Ishikawa (cell line): ENCODE measurements around the gene STX8.

Experiments
- CEBPB ChIP-seq: IDR thresholded peaks from 2 replicates; pipeline ENCODE4 v1.6.1; 2012
- EGR1 ChIP-seq: IDR thresholded peaks from 2 replicates; pipeline ENCODE4 v1.6.1; 2012
- EP300 ChIP-seq: IDR thresholded peaks from 2 replicates; pipeline ENCODE4 v1.6.1; 2012; ENCODE audit warnings: borderline replicate concordance
- YY1 ChIP-seq: IDR thresholded peaks from 2 replicates; pipeline ENCODE4 v1.6.1; 2012; ENCODE audit warnings: low read depth

DNA sequence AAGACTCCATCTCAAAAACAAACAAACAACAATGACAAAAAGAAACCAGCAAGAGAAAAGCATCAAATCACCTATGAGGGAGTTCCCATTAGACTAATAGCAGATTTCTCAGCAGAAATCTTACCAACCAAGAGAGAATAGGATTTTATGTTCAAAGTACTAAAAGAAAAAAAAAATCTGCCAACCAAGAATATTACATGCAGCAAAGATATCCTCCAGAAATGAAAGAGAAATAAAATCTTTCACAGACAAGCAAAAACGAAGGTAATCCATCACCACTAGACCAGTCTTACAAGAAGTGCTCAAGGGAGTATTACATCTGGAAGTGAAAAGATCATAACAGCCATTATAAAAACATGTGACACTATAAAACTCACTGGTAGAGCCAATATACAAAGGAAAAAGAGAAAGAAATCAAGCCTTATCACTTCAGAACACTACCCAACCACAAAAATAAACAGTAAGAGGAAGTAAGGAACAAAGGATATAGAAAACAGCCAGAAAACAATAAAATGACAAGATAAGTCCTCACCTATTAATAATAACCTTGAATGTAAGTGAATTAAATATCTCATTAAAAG is 66.3 kb downstream of the STX8 start:
- TF ChIP-seq EGR1 (no peak), EP300 (no peak), YY1 (no peak), CEBPB (no peak)
